Activated CD4-positive, CD25-positive, alpha-beta regulatory T cell treated with anti-CD3 and anti-CD28 coated beads, Interleukin-2, amount 50 U/mL, for 16 hours (primary cell): Measurements from ENCODE around the gene ANO10.

ENCODE experiments used
- DNase-seq: peaks from one replicate; pipeline ENCODE4 v3.0.0-alpha.2; 2020; ENCODE audit warnings: low read depth, low spot score

ANO10 gene

GRCh38 chr3:43349716-43350115 is 272.1 kb downstream of the ANO10 start:
- no peak for DNase-seq

GRCh38 chr3:43348852-43349574 is 272.8 kb downstream of the ANO10 start:
- no peak for DNase-seq

DNA sequence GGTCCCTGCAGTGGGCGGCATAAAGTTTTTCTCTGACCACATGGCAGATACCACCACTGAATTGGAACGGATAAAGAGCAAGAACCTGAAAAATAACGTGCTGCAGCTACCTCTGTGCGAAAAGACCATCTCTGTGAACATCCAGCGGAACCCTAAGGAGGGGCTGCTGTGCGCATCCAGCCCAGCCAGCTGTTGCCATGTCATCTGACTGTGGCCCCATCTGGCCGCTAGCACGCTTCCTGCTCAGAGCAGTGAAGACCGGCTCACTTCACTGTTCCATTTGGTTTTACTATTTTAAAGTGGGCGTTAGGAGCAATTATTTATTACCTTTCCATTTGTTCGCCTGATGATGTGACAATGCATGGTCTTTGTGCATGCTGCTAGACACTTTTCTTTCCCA is 273.5 kb downstream of the ANO10 start:
- no peak for DNase-seq

DNA sequence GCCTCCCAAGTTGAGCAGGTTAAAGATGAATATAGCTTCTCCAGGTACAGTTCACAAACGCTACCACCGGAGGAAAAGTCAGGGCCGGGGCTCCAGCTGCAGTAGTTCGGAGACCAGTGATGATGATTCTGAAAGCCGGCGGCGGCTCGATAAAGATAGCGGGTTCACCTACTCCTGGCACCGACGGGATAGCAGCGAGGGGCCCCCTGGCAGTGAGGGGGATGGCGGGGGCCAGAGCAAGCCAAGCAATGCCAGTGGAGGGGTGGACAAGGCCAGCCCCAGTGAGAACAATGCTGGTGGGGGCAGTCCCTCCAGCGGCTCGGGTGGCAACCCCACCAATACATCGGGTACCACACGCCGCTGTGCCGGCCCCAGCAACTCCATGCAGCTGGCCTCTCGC is 274.0 kb downstream of the ANO10 start:
- DNase-seq: no peak

GRCh38 chr3:43346978-43347749 is 274.6 kb downstream of the ANO10 start:
- no peak for DNase-seq

GRCh38 chr3:43345877-43346276 is 275.9 kb downstream of the ANO10 start:
- DNase-seq: no peak

DNA sequence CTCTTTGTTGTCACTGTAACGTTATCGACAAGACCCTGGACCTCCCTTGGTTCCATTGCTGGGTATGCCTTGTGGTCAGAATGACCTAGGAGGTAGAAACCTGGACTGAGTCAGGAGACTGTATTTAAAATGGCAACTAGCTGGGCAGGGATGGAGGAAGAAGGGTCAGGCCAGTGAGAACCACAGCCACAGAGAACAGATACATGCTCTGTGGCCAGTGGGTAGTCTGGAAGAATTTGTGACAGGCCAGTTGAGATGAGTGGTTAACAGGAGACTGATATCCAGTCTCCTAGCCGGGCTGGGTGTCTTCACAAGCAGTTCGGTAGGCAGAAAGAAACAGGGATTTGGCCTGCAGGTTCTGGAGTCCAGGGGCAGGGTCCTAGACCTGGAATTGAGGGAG is 276.6 kb downstream of the ANO10 start:
- no peak for DNase-seq

- DNase-seq: no peak
Observed at GRCh38 chr3:43344520-43344919, 277.3 kb downstream of the ANO10 start.

GRCh38 chr3:43343815-43344214 is 278.0 kb downstream of the ANO10 start:
- DNase-seq: no peak

- no peak for DNase-seq
Observed at GRCh38 chr3:43343185-43343584, 278.6 kb downstream of the ANO10 start.

DNA sequence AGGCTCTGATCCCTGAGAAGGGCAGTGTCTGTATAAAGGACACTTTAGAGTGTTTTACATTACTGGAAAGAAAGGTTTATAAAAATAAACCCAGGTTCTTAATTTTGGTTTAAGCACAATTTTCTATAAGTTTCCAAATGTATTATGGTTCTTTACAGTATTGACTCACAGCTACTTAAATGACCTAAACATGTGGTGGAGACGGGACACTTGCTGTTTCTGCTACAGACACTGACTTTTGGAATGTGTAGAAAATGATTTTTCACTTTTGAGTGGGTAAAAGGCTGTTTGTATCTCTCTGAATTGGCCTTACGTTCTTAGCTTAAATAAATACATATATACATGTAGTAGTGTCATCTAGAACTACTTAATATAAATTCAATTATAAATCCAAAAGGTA is 280.0 kb downstream of the ANO10 start:
- no peak for DNase-seq

DNA sequence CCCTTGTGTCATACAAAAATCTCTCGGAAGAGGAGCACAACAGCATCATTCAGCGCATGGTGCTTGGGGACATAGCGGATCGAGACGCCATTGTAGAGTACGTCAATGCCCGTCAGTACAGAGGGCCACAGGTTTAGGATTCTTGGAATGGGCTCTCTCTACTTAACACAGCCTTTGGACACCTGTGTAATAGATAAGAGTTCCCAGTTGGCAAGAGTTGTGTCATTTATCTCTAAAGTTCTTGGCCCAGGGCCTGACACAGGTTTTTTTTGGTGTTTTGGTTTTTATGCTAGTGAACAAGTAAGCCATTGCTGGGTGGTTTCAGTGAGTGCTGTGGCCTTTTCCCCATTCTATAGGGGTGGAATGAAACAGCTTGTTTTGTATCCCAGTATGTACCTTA is 281.4 kb downstream of the ANO10 start:
- no peak for DNase-seq

DNA sequence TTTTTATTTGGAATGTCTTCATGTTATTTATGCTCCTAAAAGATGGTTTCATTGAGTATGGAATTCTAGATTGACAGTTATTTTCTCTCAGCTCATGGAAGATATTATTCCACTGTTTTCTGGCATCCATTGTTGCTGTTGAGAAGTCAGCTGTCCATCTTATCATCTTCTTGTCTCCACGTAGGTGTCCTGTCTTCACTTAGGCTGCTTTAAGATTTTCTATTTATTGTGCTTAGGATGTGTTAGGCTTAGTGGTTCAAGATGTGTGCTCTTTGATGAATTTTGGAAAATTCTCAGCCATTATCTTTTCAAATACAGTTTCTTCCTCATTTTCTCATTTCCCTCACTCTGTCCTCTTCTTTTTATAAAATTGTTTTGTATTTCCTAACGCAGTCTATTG is 283.5 kb downstream of the ANO10 start:
- no peak for DNase-seq

DNA sequence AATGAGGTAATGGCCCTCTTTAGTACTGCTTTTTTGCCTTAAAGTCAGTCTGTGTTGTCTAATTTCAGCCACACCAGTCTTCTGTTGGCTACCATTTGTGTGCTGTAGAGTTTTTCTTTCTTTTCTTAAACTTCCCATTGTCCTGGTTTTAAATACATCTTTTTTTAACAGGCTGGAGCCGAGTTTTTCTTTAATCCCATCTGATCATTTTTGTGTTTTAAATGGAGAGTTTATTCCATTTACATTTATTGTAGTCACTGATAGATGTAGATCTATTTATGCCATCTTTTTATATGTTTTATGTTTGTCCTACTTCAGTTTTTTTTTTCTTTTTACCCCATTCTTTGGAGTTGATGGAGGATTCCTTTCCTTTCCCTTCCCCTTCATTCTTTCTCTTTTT is 286.0 kb downstream of the ANO10 start:
- no peak for DNase-seq

DNA sequence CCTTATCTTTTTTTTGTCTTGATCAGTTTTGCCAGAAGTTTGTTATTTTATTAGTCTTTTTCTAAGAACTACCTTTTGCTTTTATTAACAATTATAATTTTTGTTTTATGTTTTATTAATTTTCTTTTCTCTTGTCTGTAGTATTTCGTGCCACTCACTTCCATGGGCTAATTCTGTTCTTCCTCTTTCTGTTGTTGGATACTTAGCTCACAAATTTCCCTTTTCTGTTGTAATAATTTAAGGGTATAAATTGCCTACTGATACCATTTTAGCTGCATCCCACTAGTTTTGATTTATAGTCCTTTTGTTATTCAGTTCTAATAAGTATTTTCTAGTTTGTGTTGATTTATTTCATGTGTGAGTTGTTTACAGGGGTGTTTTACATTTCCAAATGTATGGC is 286.8 kb downstream of the ANO10 start:
- no peak for DNase-seq

DNA sequence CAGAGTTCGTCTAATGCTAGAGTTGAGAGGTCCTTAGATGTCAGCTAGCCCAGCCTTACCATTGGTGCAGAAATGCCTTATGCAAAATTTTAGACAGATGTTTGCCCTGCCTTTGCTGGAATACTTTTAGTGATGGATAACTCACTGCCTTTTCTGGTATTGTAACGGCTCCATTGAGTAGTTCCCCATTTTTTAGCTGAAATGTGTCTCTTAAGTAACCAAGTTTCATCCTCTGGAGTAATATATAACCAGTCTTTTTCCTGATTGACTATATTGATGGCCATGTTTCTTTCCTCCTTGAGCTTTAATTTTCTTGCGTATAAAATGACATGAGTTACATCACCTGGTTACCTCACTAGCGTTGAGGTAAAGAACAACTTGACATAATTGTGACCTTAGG is 290.4 kb downstream of the ANO10 start:
- no peak for DNase-seq

DNA sequence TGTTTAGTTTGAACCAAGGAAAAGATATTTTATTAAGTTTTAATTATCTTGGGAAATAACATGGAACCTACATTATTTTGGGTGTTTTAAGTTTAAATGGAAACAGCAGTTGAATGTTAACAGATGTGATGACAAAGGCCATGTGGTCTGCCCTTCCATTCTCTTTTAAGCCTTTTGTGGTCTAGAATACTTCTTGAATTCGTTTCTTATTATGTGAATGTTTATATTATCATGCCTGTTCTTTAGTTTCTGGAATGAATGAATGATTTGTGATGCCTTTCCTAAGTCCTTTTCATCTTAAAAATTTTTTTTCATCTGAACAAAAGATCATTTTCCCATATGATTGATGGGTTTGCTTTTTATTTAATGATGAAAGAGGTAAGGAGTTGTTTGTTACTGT is 290.8 kb downstream of the ANO10 start:
- no peak for DNase-seq

GRCh38 chr3:43328653-43329052 is 293.2 kb downstream of the ANO10 start:
- no peak for DNase-seq

DNA sequence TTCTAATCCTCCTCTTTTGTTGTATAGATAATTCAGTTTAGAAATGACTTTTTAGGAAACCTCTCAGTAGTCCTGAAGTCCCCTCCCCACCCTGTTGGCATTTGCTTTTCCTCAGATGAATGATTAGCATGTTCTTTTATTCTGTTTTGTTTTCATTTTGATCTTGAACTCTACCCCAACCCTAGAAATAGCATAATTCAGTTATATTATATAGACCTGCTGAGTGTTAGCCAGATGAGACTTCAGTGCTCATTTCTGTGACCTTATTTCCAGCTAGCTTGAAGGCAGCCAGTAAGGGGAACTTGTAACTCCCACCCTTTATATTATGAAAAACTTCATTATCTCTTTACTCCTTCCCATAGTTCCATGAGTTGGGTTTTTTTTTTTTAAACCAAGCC is 294.2 kb downstream of the ANO10 start:
- DNase-seq: no peak

- DNase-seq: no peak
Observed at GRCh38 chr3:43326891-43327581, 294.8 kb downstream of the ANO10 start.

- no peak for DNase-seq
Observed at GRCh38 chr3:43323541-43323940, 298.3 kb downstream of the ANO10 start.

DNA sequence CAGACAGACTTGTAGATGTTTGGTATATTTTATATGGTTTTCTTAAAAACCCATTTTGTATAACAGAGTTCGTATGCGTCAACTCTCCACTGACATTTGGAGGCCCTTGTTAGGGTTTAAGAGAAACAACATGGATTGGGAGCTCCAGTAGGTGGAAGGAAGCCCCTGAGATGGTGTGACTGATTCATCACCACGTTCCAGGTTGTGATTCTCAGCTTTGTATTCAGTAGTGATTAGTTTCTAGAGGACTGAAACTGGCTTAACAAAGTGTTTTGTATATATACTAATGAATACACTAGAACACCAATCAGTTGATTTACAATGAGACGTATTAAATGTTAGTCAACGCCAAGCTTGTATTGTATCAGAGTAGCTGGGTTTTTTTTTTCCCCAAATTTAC is 301.5 kb downstream of the ANO10 start:
- no peak for DNase-seq

DNA sequence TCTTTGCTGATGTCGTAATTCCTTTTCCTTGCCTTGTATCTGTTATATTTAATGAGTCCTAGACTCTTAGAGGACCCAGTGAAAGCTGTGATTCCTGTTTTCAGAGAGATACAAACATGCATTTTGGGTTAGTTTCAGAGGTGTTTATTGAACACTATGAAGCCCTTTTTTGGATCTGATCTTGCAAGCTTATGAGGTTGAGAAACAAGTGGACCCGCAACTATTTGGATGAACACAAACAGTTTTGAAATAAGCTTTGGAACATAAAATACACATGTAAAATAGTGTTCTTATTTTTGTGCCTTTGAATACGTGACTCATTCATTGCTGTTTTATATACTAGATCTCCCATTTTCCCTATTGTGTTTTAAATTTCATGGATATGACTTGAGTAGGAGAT is 302.0 kb downstream of the ANO10 start:
- DNase-seq: no peak
